ENCODE measurements around the gene STXBP6.

- TF ChIP-seq CTCF (IDR thresholded peaks at IDR 0.05) (no peak), POLR2A (IDR thresholded peaks at IDR 0.05) (no peak), POLR2AphosphoS5 (IDR thresholded peaks at IDR 0.05) (no peak)
Observed at GRCh38 chr14:24921903-24922302, 128.0 kb downstream of the STXBP6 start.
